Pons (tissue), 1 donor: ENCODE measurements around the gene NAPA.

Source experiments
- DNase-seq: peaks from one replicate; pipeline ENCODE4 v3.0.0-alpha.2; 2016; ENCODE audit warnings: low spot score

The NAPA gene

DNA sequence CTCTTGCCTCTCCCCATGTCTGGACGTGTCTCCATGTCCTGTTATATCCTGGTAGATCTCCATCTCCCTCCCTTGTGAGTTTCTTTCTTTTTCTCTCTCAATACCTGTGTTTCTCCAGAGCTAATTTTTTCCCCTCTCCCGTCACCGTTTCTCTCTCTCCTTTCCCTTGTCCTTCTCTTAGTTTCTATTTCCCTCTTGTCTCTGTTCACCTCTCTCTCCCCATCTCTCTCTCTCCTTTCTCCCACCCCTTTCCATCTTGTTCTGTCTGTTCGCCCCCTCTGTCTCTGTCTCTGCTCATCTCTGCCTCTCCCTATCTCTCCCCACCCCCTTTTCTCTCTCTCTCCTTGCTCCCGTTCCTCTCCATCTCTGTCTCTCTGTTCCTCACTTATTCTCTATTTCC, 56.2 kb downstream of the NAPA start:
- DNase-seq: no peak

DNA sequence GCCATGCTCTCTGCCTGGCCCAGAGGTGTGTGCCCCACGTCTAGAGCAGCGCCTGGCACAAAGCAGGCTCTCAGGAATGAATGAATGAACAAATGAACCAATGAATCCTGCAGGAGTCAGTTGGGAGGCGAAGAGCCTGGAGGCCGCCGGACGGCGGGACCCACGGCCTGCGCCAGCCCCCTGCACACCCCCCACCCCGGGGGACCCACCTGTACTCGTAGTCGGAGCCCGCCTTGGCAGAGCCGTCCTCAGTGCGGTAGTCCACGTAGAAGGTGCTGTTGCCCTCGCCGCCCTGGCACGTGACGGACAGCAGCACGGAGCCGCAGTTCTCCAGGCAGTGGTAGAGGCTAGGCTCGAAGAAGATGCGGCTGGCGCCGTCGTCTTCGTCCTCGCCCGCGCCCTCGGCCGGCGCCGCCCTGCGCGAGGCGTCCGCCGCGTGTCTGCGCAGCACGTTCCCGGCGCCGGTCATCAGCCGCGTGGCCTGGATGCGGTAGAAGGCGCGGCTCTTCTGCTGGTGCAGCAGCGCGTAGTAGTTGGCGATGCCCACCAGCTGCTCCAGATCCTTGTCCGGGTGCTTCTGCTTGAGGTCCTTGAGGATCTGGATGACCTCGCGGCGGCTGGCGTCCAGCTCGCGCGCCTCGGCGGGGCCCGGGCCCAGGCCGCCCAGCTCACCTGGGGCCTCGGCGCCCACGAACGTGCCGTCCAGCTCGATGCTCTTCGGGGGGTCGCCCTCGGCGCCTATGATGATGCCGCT, 58.0 kb downstream of the NAPA start:
- DNase-seq: no peak

DNA sequence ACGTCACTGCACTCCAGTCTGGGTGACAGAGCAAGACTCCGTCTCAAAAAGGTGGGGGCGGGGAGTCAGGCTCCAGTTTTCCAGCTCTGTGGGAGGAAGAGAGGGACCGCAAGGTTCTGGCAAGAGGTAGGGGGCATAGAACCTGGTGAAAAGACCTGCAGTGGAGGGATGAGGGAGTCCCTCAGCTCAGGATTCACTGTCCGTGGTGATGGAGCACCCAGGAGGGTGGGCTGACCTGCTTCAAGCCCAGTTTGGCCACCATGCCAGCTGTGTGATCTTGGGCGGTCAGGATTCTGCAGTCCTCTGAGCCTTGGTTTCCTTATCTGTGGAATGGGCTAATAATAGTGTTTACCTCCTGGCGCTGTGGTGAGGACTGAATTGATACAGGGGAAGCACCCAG, 64.4 kb downstream of the NAPA start:
- no peak for DNase-seq

DNA sequence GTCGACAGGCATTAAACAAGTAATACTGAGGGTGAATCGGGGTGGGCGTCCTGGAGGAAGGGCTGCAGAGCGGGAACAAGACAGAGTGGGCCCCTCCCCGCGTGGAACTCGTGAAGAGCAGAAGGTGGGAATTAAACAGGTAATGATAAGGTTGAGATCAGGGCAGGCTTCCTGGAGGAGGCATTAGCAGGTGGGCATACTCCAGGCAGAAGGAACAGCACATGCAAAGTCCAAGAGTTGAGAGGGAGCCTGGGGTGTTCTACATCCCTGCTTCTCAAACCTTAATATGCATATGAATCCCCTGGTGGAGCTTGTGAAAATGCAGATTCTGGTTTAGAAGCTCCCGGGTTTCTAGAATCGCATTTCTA, 66.5 kb downstream of the NAPA start:
- no peak for DNase-seq

DNA sequence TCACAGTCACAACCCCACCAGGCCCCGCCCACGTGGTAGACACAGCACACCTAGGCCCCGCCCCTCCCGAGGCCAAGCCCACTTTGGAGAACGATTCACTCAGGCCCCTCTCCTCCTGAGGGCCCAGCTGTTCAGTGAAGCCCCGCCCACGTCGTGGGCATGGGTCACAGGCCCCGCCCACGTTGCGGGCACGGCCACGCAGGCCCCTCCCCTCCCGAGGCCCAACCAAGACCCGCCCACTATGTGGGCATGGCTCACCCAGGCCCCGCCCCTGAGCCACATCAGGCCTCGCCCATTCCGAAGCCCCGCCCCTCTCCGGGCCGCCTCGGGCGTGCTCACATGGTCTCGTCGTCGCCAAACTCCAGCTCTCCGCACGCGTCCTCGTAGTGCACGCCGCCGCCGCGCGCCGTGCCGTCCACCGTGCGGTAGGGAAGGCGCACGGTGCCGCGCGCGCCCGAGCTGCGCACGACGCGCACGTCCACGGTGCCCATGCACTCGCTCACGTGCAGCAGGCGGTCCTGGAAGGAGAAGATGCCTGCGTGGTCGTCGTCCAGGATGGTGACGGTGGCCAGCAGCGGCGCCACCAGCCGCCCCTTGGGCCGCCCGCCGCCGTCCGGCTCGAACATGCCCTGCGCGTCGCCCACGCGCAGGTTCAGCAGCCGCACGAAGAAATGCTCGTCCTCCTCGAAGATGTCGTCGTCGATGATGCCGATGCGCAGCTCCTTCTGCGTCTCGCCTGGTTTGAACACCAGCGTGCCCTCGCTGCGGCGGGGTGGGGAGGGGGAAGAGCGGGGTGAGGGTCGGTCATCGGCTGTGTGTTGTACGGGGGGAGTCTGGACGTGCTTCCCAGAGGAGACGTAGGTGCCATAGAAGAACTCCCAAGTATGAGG, 67.1 kb downstream of the NAPA start:
- DNase-seq: peak; percentile 54

DNA sequence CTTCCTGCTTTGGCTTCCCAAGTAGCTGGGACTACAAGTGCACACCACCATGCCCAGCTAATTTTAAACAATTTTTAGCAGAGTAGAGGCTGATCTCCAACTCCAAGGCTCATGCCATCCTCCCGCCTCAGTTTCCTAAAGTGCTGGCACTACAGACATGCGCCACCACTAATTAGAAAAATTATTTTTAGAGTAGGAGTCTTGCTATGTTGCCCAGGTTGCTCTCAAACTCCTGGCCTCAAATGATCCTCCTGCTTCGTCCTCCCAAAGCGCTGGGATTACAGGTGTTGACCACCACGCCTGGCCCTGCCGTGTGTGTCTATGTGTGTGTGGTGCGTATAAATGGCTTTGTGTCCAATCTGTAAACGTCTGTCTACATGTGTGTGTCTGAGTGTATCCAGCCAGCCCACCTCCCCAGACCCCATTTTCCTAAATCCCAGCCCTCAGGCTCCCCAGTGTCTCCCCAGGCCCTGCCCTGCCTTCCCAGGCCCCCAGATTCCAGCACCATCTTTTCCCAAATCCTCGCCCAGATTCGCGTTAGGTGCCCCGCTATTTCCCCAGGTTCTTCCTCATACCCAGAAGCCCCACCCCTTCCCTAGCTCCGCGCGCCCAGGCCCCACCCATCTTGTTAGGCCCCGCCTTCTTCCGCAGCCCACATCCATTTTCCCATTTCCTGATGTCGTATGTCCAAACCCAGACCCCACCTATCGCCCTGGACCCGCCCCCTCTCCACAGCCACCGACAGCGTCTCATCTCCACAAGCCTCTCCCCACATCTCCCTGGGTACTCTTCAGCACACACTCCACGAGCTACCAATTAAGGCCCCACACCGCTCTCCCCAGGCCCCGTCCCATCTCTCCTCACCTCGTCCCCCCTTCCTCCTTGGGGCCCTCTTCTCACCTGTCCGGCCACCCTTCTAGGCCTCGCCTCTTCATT, 68.1 kb downstream of the NAPA start:
- no peak for DNase-seq

DNA sequence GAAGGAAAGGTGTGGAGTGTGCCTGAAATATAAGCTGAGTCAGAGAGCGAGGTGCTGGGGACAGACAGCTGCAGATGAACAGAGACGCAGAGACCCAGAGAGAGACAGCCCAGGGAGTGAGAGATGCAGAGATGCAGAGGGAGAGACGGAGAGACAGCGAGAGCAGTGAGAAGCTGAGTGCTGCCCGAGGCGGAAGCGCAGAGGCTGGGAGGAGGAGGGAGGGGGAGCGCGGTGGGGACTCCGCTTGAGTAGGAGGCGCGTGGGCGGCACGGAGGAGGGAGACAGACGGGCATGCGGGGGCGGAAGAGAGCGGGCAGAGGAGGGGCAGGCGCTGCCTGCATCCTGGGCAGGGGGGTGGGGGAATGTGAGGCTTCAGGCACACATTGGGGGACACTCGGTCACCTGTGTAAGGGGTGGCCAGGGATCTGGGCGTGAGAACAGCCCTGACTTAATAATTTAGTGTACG, 68.9 kb downstream of the NAPA start:
- DNase-seq: no peak

DNA sequence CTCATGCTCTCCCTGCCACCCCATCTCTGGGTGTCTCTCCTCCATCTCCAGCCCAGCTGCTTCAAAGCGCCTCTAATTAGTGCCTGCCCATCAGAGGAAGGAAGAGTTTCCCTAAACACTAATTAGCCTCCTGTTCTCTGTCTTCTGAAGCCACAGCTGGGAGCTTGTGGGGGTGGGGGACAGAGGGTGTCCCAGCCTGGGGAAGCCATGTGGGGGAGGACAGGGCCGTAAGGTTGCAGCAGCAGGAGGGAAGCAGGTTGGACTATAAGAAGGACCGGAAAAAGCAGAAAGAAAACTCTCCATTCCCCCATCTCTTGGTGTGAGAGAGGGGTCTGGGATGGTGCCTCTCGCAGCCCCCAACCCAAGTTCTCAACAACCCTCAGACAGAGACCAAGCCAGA, 69.3 kb downstream of the NAPA start:
- DNase-seq: no peak

DNA sequence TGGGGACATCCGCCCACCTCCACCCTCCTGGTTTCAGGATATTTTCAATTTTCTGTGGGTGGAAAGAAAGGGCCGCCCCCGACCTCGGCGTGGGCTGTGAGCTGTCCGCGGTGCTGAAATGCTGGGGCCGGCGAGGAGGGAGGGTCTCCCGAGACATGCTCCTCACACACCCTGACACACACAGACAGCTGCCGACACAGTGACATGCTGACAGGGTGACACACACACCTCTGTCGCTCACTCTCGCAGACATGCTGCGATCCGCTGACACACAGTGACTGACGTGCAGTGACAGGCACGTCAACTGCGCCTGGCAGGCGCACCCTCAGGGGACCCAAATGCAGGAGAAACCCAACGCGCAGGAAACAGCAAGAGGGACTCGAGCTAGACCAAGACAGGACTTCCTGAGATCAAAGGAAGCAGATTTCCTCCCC, 70.5 kb downstream of the NAPA start:
- DNase-seq: no peak

DNA sequence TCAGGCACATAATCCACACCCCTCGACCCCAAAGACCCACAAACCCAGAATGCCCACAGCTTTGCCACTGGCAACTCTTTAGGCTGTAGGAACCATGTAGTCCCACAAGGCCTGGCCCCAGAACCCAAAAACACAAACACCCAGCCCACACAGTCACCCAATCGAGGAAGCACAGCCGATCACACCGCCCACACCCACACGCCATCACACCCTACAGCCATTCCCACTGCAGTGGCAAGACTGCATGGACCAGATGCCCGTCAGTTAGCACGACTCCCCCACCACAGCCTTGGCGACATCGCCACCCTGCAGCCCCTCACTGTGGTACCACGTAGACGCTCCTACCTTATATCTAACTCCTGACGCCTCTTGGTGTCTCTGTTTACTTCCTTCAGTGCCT, 71.5 kb downstream of the NAPA start:
- no peak for DNase-seq

DNA sequence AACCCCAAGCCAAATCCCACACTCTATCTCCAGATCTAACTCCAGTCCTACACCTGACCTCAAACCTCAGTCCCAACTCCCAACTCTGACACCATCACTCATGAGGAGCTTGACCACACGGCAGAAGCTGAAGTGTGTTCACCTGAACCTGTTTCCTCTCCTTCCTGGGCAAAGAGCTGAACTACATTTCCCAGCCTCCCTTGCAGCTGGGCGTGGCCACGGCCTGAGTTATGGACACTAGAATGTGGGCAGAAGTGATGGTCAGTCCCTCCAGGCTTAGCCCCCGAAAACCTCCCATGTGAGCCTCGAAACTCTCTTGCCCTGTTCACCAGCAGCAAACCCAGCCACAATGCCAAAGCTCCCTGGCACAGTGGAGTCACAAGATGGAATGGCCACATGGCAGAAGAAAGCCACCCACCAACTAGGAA, 76.1 kb downstream of the NAPA start:
- DNase-seq: no peak
